Fibroblast of lung (primary cell): ENCODE measurements around the gene FRS2.

Source experiments
- EZH2 ChIP-seq: IDR thresholded peaks from 2 replicates; pipeline ENCODE4 v1.5.1; 2012; ENCODE audit warnings: low read length, control low read depth, mild to moderate bottlenecking; ENCODE audit errors: missing control alignments
- TF ChIP-seq, protein P1 (sequence below), 2 donors: IDR thresholded peaks in 1 of 2; conservative IDR thresholded peaks in 1 of 2; 1 replicate in 1 of 2; 2 replicates in 1 of 2; pipeline ENCODE4 v1.5.1; 2011 to 2012; ENCODE audit warnings: low read length in 2 of 2, control low read depth in 1 of 2, inconsistent platforms in 1 of 2, low read depth in 1 of 2, mild to moderate bottlenecking in 1 of 2

DNA sequence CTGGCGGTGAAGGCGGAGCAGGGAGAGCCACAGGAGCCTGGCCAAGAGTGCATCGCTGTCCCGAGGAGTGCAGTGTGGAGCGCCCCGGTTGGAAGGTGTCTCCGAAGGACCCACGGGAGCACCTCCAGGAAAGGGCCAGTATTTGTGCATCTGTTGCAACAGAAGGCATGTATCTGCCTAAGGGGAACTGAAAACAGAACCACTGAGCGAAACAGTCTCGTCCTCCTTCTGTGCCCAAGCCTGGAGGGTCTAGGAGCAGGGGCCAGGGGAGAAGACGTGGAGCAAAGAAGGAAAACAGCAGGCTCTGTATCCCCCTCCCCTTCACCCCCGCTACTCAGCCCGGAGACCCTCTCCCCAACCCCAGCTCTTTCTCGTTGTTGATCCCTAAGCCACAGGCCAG, 145.8 kb downstream of the FRS2 start:
- TF ChIP-seq, protein P1, sequence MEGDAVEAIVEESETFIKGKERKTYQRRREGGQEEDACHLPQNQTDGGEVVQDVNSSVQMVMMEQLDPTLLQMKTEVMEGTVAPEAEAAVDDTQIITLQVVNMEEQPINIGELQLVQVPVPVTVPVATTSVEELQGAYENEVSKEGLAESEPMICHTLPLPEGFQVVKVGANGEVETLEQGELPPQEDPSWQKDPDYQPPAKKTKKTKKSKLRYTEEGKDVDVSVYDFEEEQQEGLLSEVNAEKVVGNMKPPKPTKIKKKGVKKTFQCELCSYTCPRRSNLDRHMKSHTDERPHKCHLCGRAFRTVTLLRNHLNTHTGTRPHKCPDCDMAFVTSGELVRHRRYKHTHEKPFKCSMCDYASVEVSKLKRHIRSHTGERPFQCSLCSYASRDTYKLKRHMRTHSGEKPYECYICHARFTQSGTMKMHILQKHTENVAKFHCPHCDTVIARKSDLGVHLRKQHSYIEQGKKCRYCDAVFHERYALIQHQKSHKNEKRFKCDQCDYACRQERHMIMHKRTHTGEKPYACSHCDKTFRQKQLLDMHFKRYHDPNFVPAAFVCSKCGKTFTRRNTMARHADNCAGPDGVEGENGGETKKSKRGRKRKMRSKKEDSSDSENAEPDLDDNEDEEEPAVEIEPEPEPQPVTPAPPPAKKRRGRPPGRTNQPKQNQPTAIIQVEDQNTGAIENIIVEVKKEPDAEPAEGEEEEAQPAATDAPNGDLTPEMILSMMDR (conservative IDR thresholded peaks at IDR 0.05 in 1 of 2, IDR thresholded peaks at IDR 0.05 in 1 of 2; ENCODE audit: low read depth in 1 of 2, low read length in 2 of 2): no peak
- TF ChIP-seq EZH2: no peak
